ENCODE data around the gene ATP6V0C. TPM values are rescaled to one million over a fixed set of nuclear protein-coding genes. Genes with fewer than 3 reads are reported as not detected.

The ATP6V0C gene
- total RNA-seq, 1 donor from 2014 or later: 113 TPM

DNA sequence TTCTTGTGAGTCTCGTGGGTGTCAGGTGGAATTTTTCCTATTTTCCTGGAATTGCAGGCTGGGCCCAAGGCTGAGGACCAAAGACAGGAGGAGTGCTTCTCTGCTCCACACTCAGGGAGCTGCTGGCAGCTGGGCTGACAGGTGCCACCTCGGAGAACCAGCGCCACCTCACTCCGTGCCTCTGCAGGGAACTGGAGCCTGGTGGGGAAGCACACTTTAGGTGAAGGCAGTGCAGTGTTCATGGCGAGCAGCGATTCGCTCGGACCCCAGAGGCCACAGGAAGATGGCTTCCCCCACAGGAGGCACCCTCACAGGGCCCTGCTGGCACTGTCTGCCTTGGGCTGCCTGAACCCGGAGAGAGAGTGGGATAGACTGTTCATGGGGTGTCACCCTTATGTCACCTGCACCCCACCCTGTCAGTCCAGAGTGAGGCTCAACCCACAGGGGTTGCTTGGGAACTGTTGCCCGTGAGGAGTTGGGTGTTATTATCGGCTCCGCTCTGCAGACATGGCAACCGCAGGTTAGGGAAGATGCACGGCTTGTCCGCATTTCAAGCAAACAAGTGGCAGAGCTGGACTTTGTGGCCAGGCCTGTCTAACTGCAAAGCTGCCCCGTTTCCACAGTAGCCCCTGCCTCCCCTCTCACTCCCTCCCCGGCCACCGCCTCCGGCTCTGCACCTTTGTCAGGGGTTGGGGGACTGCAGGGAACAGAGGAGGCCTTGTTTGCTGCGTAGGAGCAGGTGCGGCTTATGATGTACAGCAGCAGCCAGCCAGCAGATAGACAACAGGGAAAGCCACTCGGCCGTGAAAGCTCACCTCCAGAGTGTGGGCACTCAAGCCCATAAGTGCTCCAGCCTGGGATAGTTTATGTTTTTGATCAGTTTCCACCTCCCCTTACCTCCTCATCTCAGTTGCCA, 23.3 kb upstream of the ATP6V0C start:
- intact Hi-C loops (cut with micrococcal nuclease): no loop called here

DNA sequence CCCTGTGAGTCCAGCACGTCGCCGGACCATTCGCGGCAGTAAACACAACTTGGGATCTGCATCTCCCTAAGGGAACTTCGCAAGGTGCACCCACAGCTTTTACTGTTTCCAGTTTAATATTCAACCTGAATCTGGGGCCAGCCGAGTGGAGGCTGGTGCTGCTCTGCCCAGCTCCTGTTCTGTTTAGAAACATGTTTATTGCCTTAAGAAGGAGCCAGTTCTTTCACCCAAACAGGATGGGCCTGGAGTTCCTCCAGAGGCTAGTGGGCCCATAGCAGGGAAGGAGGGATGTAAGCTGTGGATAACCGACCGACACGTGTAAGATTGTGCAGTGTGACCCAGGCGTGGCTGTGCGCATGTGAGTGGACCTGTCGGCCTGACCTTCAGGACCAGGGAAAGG, 21.5 kb upstream of the ATP6V0C start:
- intact Hi-C loops (cut with micrococcal nuclease): no loop called here

DNA sequence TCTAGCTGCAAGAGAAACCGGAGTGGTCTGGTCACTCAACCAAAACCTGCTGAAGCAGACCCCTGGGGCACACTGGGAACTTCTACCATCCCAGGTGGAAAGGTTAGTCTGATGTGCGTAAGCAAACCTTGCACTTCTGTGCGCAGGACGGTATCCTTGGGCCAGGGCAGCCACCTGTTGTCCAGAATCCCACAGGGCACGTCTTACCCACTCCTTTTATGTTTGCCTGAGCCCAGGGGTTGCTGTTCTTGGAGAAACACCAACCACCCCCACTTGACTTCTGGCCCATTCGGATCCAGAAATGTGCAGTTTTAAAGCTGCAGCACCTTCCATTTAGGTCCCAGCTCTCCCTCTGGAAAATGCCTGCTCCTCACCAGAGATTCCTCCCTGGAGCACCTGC, 20.1 kb upstream of the ATP6V0C start:
- intact Hi-C loops (cut with micrococcal nuclease): no loop called here

DNA sequence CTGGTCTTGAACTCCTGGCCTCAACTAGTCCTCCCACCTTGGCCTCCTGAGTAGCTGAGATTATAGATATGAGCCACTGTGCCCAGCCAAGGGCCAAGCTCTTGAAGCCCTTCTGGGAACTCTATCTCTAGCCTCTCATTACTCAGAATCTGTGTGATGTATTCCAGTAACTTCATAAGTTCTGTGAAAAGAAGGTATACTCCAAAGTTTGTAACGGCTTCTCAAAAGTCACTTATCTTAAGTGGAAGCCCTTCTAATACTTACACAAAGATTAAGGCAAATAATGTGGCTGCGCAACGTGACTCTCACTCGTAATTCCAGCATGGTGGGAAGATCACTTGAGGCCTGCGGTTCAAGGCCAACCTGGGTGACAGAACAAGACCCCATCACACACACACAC, 19.1 kb upstream of the ATP6V0C start:
- intact Hi-C loops (cut with micrococcal nuclease): no loop called here

DNA sequence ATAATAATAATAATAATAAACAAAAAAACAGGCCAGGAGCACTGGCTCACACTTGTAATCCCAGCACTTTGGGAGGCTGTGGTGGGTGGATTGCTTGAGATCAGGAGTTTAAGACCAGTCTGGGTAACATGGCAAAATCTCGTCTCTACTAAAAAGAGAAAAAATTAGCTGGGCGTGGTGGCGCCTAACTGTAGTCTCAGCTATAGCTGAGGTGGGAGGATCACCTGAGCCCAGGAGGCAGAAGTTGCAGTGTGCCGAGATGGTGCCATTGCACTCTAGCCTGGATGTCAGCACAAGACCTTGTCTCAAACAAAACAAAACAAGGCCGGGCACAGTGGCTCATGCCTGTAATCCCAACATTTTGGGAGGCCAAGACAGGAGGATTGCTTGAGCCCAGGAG, 18.7 kb upstream of the ATP6V0C start:
- intact Hi-C loops (cut with micrococcal nuclease): no loop called here

DNA sequence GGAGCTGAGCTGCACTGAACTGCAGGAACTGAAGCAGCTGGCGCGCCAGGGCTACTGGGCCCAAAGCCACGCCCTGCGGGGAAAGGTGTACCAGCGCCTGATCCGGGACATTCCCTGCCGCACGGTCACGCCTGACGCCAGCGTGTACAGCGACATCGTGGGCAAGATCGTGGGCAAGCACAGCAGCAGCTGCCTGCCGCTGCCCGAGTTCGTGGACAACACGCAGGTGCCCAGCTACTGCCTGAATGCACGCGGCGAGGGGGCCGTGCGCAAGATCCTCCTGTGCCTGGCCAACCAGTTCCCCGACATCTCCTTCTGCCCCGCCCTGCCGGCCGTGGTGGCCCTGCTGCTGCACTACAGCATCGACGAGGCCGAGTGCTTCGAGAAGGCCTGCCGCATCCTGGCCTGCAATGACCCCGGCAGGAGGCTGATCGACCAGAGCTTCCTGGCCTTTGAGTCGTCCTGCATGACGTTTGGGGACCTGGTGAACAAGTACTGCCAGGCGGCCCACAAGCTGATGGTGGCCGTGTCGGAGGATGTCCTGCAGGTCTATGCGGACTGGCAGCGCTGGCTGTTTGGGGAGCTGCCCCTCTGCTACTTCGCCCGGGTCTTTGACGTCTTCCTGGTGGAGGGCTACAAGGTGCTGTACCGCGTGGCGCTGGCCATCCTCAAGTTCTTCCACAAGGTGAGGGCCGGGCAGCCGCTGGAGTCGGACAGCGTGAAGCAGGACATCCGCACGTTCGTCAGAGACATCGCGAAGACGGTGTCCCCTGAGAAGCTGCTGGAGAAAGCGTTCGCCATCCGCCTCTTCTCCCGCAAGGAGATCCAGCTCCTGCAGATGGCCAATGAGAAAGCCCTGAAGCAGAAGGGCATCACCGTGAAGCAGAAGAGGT, 17.3 kb upstream of the ATP6V0C start:
- intact Hi-C loops (cut with micrococcal nuclease): no loop called here

DNA sequence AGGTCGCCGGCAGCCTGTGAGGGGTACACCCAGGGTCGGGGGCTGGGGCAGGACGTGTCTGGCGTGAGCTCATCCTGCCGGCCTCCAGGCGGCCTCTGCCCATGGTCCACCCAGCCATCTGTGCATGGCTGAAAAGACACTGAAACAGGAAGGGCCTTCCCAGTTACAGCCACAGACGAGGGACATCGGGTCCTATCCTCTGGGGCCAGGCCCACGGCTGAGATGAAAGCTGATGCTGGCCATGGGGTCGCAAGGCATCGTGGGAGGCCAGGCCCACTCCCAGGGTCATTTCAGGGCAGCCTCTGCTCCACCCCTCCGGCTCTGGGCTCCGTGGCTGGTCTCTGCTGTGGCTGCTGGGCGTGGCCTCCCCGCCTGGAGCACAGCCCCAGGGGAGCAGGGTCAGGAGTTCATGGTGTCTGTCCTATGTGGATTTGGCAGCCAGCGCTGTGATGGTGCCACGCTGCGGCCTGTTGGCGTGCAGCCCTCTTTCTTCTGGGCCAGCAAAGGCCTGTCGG, 16.6 kb upstream of the ATP6V0C start:
- intact Hi-C loops (cut with micrococcal nuclease): no loop called here

DNA sequence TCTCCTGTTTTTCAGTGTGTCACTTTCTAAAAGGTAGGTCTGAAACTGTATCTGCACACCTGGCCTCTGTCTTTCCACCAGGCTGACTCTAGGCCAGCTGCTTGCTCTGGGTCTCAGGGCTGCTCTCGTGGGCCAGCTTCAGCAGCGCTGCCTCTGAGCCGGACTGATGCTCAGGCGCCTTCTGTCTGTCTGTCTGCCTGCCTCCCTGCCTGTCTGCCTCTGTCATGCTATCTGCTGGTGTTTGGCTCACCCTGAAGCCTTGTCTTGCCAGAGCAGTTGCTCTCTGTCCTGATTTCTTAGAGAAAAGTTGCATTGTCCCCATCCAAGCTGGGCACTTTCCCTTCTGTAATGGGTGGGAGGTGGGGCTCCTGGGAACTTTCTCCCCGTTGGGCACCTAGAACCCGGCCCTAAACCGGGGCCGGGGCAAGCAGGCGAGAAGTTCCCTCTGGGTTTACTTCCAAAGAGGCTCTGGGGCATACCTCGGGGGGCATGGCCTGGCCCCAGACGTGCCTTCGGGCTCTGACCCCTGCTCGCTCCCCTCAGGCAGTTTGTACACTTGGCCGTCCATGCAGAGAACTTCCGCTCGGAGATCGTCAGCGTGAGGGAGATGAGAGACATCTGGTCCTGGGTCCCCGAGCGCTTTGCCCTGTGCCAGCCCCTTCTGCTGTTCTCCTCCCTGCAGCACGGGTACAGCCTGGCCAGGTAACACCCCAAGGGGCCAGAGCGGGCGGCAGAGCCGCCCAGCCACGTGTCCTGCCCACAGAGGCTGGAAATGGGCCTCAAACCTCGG, 15.9 kb upstream of the ATP6V0C start:
- intact Hi-C loops (cut with micrococcal nuclease): no loop called here

DNA sequence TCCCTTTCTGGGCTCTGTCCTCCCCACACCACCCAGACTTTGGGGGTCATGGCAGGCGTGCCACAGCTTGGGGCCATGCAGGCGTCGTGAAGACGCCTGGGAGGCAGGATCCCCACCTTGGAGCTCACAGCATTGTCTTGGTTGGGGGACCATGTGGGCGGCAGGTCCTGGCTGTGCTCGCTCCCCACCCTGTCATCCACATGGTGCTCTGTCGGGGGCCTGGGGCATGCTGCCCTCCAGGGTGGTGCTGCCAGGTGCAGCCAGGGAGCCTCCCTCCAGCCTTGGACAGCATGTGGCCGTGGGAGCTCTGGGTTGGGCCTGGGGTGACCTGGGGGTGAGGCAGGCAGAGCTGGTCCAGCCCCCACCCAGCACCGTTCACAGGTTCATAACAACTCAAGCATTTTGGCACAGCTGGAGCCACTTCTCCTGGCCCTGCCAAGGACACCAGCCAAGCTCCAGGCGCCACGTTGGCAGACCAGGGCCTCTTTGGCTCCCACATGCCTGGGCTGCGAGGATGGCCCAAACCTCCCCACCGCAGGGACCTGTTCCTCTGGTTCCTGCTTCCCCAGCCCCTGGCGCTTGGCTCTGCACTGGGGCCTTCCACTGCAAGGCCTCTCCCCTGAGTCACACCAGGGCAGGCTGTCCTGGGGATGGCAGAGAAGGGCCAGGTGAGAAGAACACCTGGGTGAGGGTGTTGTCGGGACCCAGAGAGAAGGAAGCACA, 15.1 kb upstream of the ATP6V0C start:
- intact Hi-C loops (cut with micrococcal nuclease): no loop called here

DNA sequence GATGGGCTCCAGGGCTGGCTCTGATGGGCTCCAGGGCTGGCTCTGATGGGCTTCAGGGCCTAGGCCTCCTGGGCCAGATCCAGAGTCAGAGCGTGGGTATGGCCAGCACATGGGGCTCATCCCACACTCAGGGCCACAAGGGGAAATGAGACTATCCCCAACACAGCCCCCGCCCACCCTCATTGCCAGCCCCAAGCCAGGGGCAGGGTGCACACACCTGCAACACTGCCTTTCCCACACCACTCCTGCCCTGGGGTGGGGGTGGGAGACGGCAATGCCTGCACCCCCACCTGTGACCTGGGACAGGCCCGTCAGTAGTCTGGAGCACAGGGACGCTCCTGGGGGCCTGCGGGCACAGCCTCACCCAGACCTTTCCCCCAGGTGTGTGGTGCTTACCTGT, 14.3 kb upstream of the ATP6V0C start:
- intact Hi-C loops (cut with micrococcal nuclease): no loop called here

DNA sequence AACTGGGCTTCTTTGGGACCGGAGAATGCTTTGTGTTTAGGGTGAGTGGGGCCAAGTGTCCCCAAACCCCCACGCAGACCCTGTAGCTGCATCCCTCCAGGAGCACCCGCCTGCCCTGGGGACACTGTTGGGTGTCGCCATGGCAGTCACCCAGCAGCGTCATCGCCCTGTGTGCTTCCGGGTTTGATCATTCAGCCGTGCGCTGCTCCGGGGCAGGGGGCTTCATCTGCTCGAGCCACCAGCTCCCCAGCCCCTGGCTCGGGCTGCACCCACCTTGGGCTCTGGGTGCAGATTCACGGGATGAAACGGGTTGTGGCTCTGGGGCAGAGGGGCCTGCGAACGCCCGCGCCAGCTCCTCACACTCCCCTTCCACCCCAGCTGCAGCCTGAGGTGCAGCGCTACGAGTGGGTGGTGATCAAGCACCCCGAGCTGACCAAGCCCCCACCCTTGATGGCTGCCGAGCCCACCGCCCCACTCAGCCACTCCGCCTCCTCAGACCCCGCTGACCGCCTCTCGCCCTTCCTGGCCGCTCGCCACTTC, 13.8 kb upstream of the ATP6V0C start:
- intact Hi-C loops (cut with micrococcal nuclease): loop anchor here (5.0 kb wide), 1 partner anchor 248 kb away; the partner anchor contains the start of gene ECI1

DNA sequence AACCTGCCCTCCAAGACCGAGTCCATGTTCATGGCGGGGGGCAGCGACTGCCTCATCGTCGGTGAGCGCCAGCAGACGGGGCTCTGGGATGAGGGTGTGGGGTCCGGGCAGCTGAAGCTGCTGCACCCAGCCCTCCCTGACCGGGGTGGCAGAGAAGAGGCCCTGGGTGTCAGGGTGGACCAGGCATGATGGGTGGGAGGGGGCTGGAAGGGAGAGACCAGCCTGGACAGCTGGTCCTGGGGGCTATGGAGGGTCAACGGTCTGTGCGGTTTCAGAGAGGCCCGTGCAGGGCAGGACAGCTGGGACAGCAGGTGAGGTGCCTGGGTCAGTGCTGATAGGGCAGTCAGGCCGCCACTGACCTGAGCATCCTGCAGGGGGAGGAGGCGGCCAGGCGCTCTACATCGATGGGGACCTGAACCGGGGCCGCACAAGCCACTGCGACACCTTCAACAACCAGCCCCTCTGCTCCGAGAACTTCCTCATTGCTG, 13.3 kb upstream of the ATP6V0C start:
- intact Hi-C loops (cut with micrococcal nuclease): loop anchor here (5.0 kb wide), 1 partner anchor 248 kb away; the partner anchor contains the start of gene ECI1

DNA sequence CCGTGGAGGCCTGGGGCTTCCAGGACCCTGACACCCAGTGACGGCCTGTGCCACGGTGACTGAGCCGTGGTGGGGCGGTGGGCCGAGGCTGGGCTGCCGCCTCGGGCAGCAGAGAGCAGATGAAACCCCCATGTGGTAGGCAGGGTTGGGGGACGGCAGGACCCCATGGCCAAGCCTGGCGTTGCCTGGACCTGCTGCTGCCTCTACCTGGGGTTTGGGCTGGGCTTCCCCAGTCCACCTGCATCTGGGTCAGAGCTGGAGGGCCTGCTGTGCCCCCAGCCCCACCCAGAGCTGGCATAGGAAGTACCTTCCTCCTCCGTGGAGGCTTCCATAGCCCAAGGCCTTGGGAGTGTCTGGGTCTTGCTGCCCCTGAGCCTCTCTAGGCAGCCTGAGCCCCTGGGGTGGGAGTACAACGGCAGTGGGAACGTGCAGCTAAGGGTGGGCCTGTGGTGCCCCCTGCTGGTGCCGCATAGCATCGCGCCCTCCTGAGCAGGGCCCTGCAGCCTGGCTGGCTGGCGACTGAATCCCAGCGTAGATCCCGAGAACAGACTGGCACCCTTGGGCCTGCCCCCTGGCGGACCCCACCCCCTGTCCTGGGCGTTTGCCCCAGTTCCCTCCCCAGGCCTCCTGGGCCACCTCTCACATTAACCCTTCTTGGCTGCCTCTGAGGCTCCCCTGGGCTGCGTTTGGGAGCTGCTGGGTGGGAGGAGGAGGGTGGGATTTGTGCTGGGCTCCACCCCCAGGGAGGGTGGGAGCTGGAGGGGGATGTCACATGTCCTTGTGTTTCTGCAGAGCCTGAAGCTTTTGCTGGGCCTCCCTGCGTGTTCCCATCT, 12.6 kb upstream of the ATP6V0C start:
- intact Hi-C loops (cut with micrococcal nuclease): loop anchor here (1.0 to 5.0 kb wide), 5 partner anchors 14 to 306 kb away; partner anchors contain the start of genes ABCA3 and ECI1

DNA sequence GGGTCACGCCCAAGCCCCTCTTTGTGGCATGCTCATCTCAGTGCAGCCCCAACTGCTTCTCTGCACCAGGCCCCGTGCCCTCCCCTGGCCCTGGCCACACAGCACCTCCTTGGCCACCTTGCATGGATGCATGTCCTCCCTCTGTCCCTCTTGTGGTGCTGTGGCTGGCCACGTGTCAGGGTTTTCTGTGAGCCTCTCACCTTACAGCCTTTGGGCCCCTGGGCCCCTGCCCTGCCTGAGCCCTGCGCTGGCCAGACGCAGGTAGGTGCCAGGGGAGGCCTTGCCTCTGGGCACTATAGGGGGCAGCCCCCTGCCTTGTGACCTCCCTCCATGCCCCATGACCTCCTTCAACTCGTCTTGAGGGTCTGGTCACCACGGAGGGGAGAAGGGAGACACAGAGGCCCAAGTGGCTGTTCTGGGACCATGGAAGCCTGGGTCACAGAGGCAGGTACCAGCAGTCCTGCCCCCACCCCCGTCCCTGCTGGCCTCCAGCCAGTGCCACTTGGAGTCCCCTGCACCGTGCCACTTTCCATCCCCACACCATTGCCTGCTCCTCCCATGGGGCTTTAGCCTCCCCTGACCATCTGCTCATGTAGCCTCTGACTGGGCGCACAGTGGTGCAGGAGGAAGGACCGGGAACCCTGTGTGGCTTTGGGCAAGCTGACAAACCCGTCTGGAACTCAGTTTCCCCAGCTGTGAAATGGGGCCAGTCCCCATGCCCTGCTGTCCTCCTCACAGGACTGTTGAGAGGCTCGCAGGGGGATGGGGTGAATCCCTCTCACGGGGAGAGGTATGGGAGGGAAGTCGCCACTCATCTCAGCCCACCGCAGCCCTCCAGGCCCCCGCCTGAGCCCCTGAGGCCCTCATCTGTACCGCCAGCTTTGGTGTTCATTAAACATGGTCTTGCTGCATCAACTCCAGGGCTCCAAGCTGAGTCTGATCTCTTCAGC, 11.5 kb upstream of the ATP6V0C start:
- intact Hi-C loops (cut with micrococcal nuclease): loop anchor here (1.0 to 5.0 kb wide), 5 partner anchors 15 to 307 kb away; partner anchors contain the start of genes ABCA3 and ECI1

DNA sequence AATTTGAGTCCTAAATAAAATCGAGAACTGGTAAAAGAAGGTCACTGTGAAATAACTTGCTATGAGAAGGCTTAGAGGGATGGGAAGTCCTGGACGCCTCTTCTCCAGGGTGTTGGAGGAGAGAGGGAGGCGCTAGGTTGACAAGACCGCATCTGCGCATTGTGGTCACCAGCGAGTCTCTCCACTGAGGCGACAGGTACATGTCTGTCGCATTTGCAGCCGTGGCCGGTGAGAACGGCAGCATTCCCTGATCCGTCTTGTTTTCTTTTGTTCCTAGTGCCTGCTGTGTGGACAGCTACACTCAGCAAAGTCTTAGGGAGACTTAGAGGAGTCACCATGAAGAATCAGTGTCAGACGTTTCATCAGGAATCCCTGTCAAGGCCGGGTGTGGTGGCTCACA, 8.1 kb upstream of the ATP6V0C start:
- intact Hi-C loops (cut with micrococcal nuclease): no loop called here

DNA sequence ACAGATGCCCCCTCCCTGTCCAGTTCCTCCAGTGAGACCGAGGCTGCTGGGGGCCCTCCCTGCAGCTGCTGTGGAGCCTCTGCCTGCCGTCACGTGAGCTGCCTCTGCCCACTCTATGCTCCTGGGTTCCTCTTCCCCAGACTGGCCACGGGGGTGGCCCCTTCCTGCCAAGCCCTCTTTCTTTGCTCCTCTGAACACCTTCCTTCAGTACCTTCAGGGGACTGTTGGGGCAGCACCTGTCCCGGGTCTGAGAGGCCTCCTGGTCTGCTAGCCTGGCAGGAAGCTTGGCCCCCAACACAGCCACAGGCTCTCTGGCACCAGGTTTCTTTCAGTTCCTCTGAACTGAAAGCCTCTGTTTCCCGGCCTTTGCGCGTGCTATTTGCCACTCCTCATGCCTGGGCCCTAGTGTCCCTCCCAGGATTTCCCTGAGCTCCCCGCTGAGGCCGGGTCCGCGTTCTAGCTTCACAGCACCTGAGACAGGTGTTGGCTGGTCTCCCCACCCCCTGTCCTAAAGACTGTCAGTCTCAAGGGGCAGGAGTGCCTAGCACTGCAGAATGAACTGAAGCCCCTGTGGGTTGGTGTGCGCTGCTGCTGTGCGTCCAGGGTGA, 6.6 kb upstream of the ATP6V0C start:
- intact Hi-C loops (cut with micrococcal nuclease): no loop called here

DNA sequence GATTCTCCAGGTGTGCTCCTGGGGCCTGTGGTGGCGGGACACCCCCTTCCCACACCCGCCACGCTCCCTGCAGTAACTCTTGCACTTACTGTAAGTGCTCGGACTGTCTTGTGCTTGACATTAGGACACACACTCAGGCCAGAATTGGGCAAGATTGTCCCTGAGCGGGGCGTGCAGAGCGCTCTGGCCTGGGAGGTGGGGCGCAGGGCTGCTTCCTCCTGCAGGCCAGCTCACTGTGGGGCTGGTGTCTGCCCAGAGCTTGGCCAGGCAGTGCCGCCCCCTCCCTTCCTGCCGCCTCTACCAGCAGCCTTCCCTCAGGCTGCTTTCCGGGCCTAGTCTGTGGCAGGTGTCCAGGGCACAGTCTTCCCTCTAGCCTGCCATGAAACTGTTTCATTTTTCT, 6.1 kb upstream of the ATP6V0C start:
- intact Hi-C loops (cut with micrococcal nuclease): no loop called here

Measured in T-helper 1 cell treated with Interleukin-12 subunit alpha and Interleukin-12 subunit beta and Interleukin-4 antibody, amounts not matched to agents 30 ng/mL and 1 ng/mL, for 36 hours (primary cell).